Pericardium fibroblast (primary cell): ENCODE results near the gene NCOR2. TPM values are rescaled to one million over a fixed set of nuclear protein-coding genes. Genes with fewer than 3 reads are reported as not detected.

Experiments used
- total RNA-seq: library from RNA; depleted of rRNA; stranded (reverse); fragments of >200 nt; gene quantifications from 2 replicates; pipeline ENCODE4 v1.2.3, GENCODE V29; 2015

NCOR2 gene
- 56.1 and 88.5 TPM in 2 replicates for total RNA-seq

GRCh38 chr12:124566997-124567672 is at the start of gene NCOR2:
Gene NCOR2 (minus strand): TSS chr12:124567612. CDS start chr12:124495251, 72,361 bp downstream.

